ENCODE measurements around the gene WNT7B.

Gene WNT7B

GRCh38 chr22:45968003-45968650, 8.8 kb downstream of the WNT7B start:
- Histone ChIP-seq H3K4me2 (ENCODE audit: low read length, poor library complexity, severe bottlenecking) (no peak overlapping the region), H4K91ac (ENCODE audit: low read length) (no peak overlapping the region), H3K4me3 (ENCODE audit: insufficient read depth in 1 of 2, low read depth in 1 of 2, low read length in 2 of 2) (no peak overlapping the region)

GRCh38 chr22:45966895-45967365, 10.0 kb downstream of the WNT7B start:
- H3K4me3 ChIP-seq (ENCODE audit: insufficient read depth in 1 of 2, low read depth in 1 of 2, low read length in 2 of 2): no peak overlapping the region
- WGBS: 83% methylated on average over 17 of the region's 17 CpGs
- H2BK120ac ChIP-seq (ENCODE audit: low read depth, low read length): no peak overlapping the region
- H2AFZ ChIP-seq (ENCODE audit: low read depth, low read length): no peak overlapping the region
- no peak overlapping the region for H3K9ac ChIP-seq (ENCODE audit: low read length)
- H4K8ac ChIP-seq (ENCODE audit: low read length): no peak overlapping the region
- peaks cover 0 to 97% of the 10 kb centered on the region in 2 experiments for H3K27me3 ChIP-seq (ENCODE audit: control insufficient read depth in 1 of 2, insufficient read depth in 1 of 2, low read length in 2 of 2)
- no peaks in the 10 kb centered on the region for H3K9me3 ChIP-seq (ENCODE audit: control insufficient read depth, low read length)
- peaks cover 10% of the 10 kb centered on the region for H3K79me1 ChIP-seq (replicated peaks; ENCODE audit: low read length, poor library complexity, severe bottlenecking)
- no peak overlapping the region for H4K91ac ChIP-seq (ENCODE audit: low read length)
- peaks cover 86% of the 10 kb centered on the region for H3K4me1 ChIP-seq (ENCODE audit: control insufficient read depth, insufficient read depth, low read depth, low read length)
- no peak overlapping the region for H3K23ac ChIP-seq (ENCODE audit: low read length in 2 of 2)
- H3K14ac ChIP-seq (ENCODE audit: low read length in 2 of 2): no peak overlapping the region
- no peak overlapping the region for H3K4me2 ChIP-seq (ENCODE audit: low read length, poor library complexity, severe bottlenecking)
- DNase-seq: no peak
- no peak overlapping the region for H2BK5ac ChIP-seq (ENCODE audit: low read depth, low read length, poor library complexity, severe bottlenecking)
- no peak overlapping the region for H3K27ac ChIP-seq (ENCODE audit: low read length, poor library complexity, severe bottlenecking)
- H3K36me3 ChIP-seq (ENCODE audit: control insufficient read depth in 1 of 2, insufficient read depth in 2 of 2, low read depth in 1 of 2, low read length in 2 of 2): peaks cover 0 to 25% of the 10 kb centered on the region in 2 experiments
- no peak overlapping the region for H3K4ac ChIP-seq (ENCODE audit: low read depth in 1 of 2, low read length in 2 of 2)
- H2BK15ac ChIP-seq (ENCODE audit: low read depth, poor library complexity, severe bottlenecking): peak overlapping the region; percentile 7
- no peak overlapping the region for H3K18ac ChIP-seq (ENCODE audit: low read depth in 1 of 2, low read length in 2 of 2)
- no peak overlapping the region for H2AK5ac ChIP-seq (ENCODE audit: low read length, severe bottlenecking)
- no peak overlapping the region for H2BK12ac ChIP-seq (ENCODE audit: low read length in 2 of 2)

More at GRCh38 chr22:45968003-45968650, 8.8 kb downstream of the WNT7B start:
- no peak overlapping the region for H2BK5ac ChIP-seq (ENCODE audit: low read depth, low read length, poor library complexity, severe bottlenecking)
- H3K4ac ChIP-seq (ENCODE audit: low read depth in 1 of 2, low read length in 2 of 2): no peak overlapping the region
- no peak overlapping the region for H3K14ac ChIP-seq (ENCODE audit: low read length in 2 of 2)
- 72% methylated on average over 7 of the region's 10 CpGs for WGBS
- H3K27ac ChIP-seq (ENCODE audit: low read length, poor library complexity, severe bottlenecking): peak overlapping the region; percentile 53
- H2AK5ac ChIP-seq (ENCODE audit: low read length, severe bottlenecking): peak overlapping the region; percentile 37
- no peak overlapping the region for H3K23ac ChIP-seq (ENCODE audit: low read length in 2 of 2)
- H4K8ac ChIP-seq (ENCODE audit: low read length): no peak overlapping the region
- no peaks in the 10 kb centered on the region for H3K9me3 ChIP-seq (ENCODE audit: control insufficient read depth, low read length)
- peaks cover 0 to 29% of the 10 kb centered on the region in 2 experiments for H3K36me3 ChIP-seq (ENCODE audit: control insufficient read depth in 1 of 2, insufficient read depth in 2 of 2, low read depth in 1 of 2, low read length in 2 of 2)
- H3K79me1 ChIP-seq (replicated peaks; ENCODE audit: low read length, poor library complexity, severe bottlenecking): peaks cover 10% of the 10 kb centered on the region
- peaks cover 0 to 95% of the 10 kb centered on the region in 2 experiments for H3K27me3 ChIP-seq (ENCODE audit: control insufficient read depth in 1 of 2, insufficient read depth in 1 of 2, low read length in 2 of 2)
- DNase-seq: peak; percentile 15
- peaks cover 87% of the 10 kb centered on the region for H3K4me1 ChIP-seq (ENCODE audit: control insufficient read depth, insufficient read depth, low read depth, low read length)
- H2BK120ac ChIP-seq (ENCODE audit: low read depth, low read length): no peak overlapping the region
- no peak overlapping the region for H2BK15ac ChIP-seq (ENCODE audit: low read depth, poor library complexity, severe bottlenecking)
- H2BK12ac ChIP-seq (ENCODE audit: low read length in 2 of 2): no peak overlapping the region
- no peak overlapping the region for H3K18ac ChIP-seq (ENCODE audit: low read depth in 1 of 2, low read length in 2 of 2)
- no peak overlapping the region for H3K9ac ChIP-seq (ENCODE audit: low read length)
- H2AFZ ChIP-seq (ENCODE audit: low read depth, low read length): no peak overlapping the region

GRCh38 chr22:45966320-45966894, 10.6 kb downstream of the WNT7B start:
- peaks cover 85% of the 10 kb centered on the region for H3K4me1 ChIP-seq (ENCODE audit: control insufficient read depth, insufficient read depth, low read depth, low read length)
- WGBS: 90% methylated on average over 19 of the region's 19 CpGs
- H2BK5ac ChIP-seq (ENCODE audit: low read depth, low read length, poor library complexity, severe bottlenecking): no peak overlapping the region
- H2AK5ac ChIP-seq (ENCODE audit: low read length, severe bottlenecking): no peak overlapping the region
- H2BK120ac ChIP-seq (ENCODE audit: low read depth, low read length): no peak overlapping the region
- H3K27ac ChIP-seq (ENCODE audit: low read length, poor library complexity, severe bottlenecking): no peak overlapping the region
- no peak overlapping the region for H4K8ac ChIP-seq (ENCODE audit: low read length)
- H3K36me3 ChIP-seq (ENCODE audit: control insufficient read depth in 1 of 2, insufficient read depth in 2 of 2, low read depth in 1 of 2, low read length in 2 of 2): peaks cover 0 to 28% of the 10 kb centered on the region in 2 experiments
- no peak overlapping the region for H3K4me3 ChIP-seq (ENCODE audit: insufficient read depth in 1 of 2, low read depth in 1 of 2, low read length in 2 of 2)
- H3K79me1 ChIP-seq (replicated peaks; ENCODE audit: low read length, poor library complexity, severe bottlenecking): peaks cover 12% of the 10 kb centered on the region
- H2BK15ac ChIP-seq (ENCODE audit: low read depth, poor library complexity, severe bottlenecking): no peak overlapping the region
- no peak overlapping the region for H4K91ac ChIP-seq (ENCODE audit: low read length)
- H3K18ac ChIP-seq (ENCODE audit: low read depth in 1 of 2, low read length in 2 of 2): no peak overlapping the region
- no peak overlapping the region for H2AFZ ChIP-seq (ENCODE audit: low read depth, low read length)
- H3K4ac ChIP-seq (ENCODE audit: low read depth in 1 of 2, low read length in 2 of 2): no peak overlapping the region
- no peak overlapping the region for H3K23ac ChIP-seq (ENCODE audit: low read length in 2 of 2)
- no peak for DNase-seq
- no peak overlapping the region for H3K4me2 ChIP-seq (ENCODE audit: low read length, poor library complexity, severe bottlenecking)
- no peak overlapping the region for H2BK12ac ChIP-seq (ENCODE audit: low read length in 2 of 2)
- peaks cover 0 to 97% of the 10 kb centered on the region in 2 experiments for H3K27me3 ChIP-seq (ENCODE audit: control insufficient read depth in 1 of 2, insufficient read depth in 1 of 2, low read length in 2 of 2)
- no peak overlapping the region for H3K14ac ChIP-seq (ENCODE audit: low read length in 2 of 2)
- no peak overlapping the region for H3K9ac ChIP-seq (ENCODE audit: low read length)
- H3K9me3 ChIP-seq (ENCODE audit: control insufficient read depth, low read length): no peaks in the 10 kb centered on the region

GRCh38 chr22:45965563-45965962, 11.4 kb downstream of the WNT7B start:
- Histone ChIP-seq H3K4me1 (ENCODE audit: control insufficient read depth, insufficient read depth, low read depth, low read length) (peaks cover 85% of the 10 kb centered on the region), H4K8ac (ENCODE audit: low read length) (no peak overlapping the region), H2AK5ac (ENCODE audit: low read length, severe bottlenecking) (no peak overlapping the region), H2BK15ac (ENCODE audit: low read depth, poor library complexity, severe bottlenecking) (no peak overlapping the region), H2AFZ (ENCODE audit: low read depth, low read length) (no peak overlapping the region), H3K36me3 (ENCODE audit: control insufficient read depth in 1 of 2, insufficient read depth in 2 of 2, low read depth in 1 of 2, low read length in 2 of 2) (peaks cover 0 to 26% of the 10 kb centered on the region in 2 experiments), H3K4me2 (ENCODE audit: low read length, poor library complexity, severe bottlenecking) (no peak overlapping the region), H3K4ac (ENCODE audit: low read depth in 1 of 2, low read length in 2 of 2) (no peak overlapping the region), H3K14ac (ENCODE audit: low read length in 2 of 2) (no peak overlapping the region), H3K27me3 (ENCODE audit: control insufficient read depth in 1 of 2, insufficient read depth in 1 of 2, low read length in 2 of 2) (peaks cover 0 to 97% of the 10 kb centered on the region in 2 experiments), H2BK5ac (ENCODE audit: low read depth, low read length, poor library complexity, severe bottlenecking) (no peak overlapping the region), H3K18ac (ENCODE audit: low read depth in 1 of 2, low read length in 2 of 2) (no peak overlapping the region), H3K4me3 (ENCODE audit: insufficient read depth in 1 of 2, low read depth in 1 of 2, low read length in 2 of 2) (no peak overlapping the region), H4K91ac (ENCODE audit: low read length) (no peak overlapping the region), H3K23ac (ENCODE audit: low read length in 2 of 2) (no peak overlapping the region), H2BK120ac (ENCODE audit: low read depth, low read length) (no peak overlapping the region), H3K27ac (ENCODE audit: low read length, poor library complexity, severe bottlenecking) (no peak overlapping the region), H3K9ac (ENCODE audit: low read length) (no peak overlapping the region), H3K9me3 (ENCODE audit: control insufficient read depth, low read length) (no peaks in the 10 kb centered on the region), H3K79me1 (replicated peaks; ENCODE audit: low read length, poor library complexity, severe bottlenecking) (peaks cover 10% of the 10 kb centered on the region), H2BK12ac (ENCODE audit: low read length in 2 of 2) (no peak overlapping the region)
- WGBS: 93% methylated on average over 11 of the region's 11 CpGs
- DNase-seq: no peak
